Stomach (tissue), 8 donors: ENCODE results near the gene CARD14. TPM values are rescaled to one million over a fixed set of nuclear protein-coding genes. Genes with fewer than 3 reads are reported as not detected.

Experiments used
- polyA plus RNA-seq, 3 donors: library from polyadenylated mRNA; stranded (reverse); fragments of 200-250 nt; gene quantifications; one replicate each; pipeline ENCODE4 v1.2.3, GENCODE V29; 2013
- small RNA-seq, 4 donors: library from RNA; depleted of rRNA; stranded (forward); fragments of <200 nt; gene quantifications; one replicate each; pipeline ENCODE3, GENCODE V24; 2016
- total RNA-seq, 5 donors: library from RNA; depleted of rRNA; stranded (reverse); fragments of >200 nt; gene quantifications; one replicate each; pipeline versions ENCODE4 v1.1.0 to v1.2.3, GENCODE V29; 2014 to 2016
- donor health status: healthy with polysubstance abuse.
- donor health status: Bipolar disorder and iron deficiency.
- donor health status: healthy.

The CARD14 gene
- total and polyA plus RNA-seq, 8 donors: 0.12 to 10.5 (median 3.3) TPM; not detected in 4

Small RNAs within 50 kb of the gene (small RNA-seq; reads per million reads assigned to genes)
- gene AC087741.2: 0 reads per million in 4 donors

Other genes with a start within 250 kb of the CARD14 start
- gene TBC1D16, start 134.2 kb upstream of the CARD14 start, total RNA-seq: 10 to 100 TPM; 12.7 to 22.2 (median 21.0) TPM
- 10 to 100 TPM in 1 of 3 donors, 1 to 10 TPM in 2; 3.0 to 17.1 (median 6.6) TPM for gene TBC1D16, start 134.2 kb upstream of the CARD14 start, polyA plus RNA-seq
- gene CCDC40, start 133.4 kb upstream of the CARD14 start, total RNA-seq: 10 to 100 TPM in 2 of 5 donors, 1 to 10 TPM in 3; 3.5 to 56.2 (median 5.8) TPM
- 1 to 10 TPM in 2 of 3 donors, under 1 TPM in 1; 0.61 to 2.2 (median 1.6) TPM for gene CCDC40, start 133.4 kb upstream of the CARD14 start, polyA plus RNA-seq
- 10 to 100 TPM; 15.2 to 63.4 (median 27.2) TPM for gene GAA, start 68.4 kb upstream of the CARD14 start, total RNA-seq
- 10 to 100 TPM in 2 of 3 donors, 1 to 10 TPM in 1; 9.6 to 22.2 (median 21.4) TPM for gene GAA, start 68.4 kb upstream of the CARD14 start, polyA plus RNA-seq
- gene EIF4A3, start 22.9 kb upstream of the CARD14 start, total RNA-seq: 10 to 100 TPM; 17.5 to 78.2 (median 49.7) TPM
- gene EIF4A3, start 22.9 kb upstream of the CARD14 start, polyA plus RNA-seq: 10 to 100 TPM; 47.3 to 61.0 (median 48.7) TPM
- 100 to 1,000 TPM in 2 of 5 donors, 10 to 100 TPM in 3; 15.8 to 307 (median 54.2) TPM for gene SGSH, start 50.3 kb downstream of the CARD14 start, total RNA-seq
- gene SGSH, start 50.3 kb downstream of the CARD14 start, polyA plus RNA-seq: 10 to 100 TPM; 15.7 to 30.1 (median 25.2) TPM
- 10 to 100 TPM in 3 of 5 donors, 1 to 10 TPM in 2; 2.3 to 93.3 (median 10.1) TPM for gene SLC26A11, start 50.4 kb downstream of the CARD14 start, total RNA-seq
- 1 to 10 TPM; 2.6 to 8.7 (median 3.0) TPM for gene SLC26A11, start 50.4 kb downstream of the CARD14 start, polyA plus RNA-seq
- 100 to 1,000 TPM in 4 of 5 donors, 10 to 100 TPM in 1; 84.8 to 358 (median 208) TPM for gene RNF213, start 90.8 kb downstream of the CARD14 start, total RNA-seq
- gene RNF213, start 90.8 kb downstream of the CARD14 start, polyA plus RNA-seq: 10 to 100 TPM; 12.3 to 29.6 (median 12.4) TPM
- gene ENDOV, start 245.1 kb downstream of the CARD14 start, total RNA-seq: 100 to 1,000 TPM in 1 of 5 donors, 10 to 100 TPM in 2, 1 to 10 TPM in 2; 2.3 to 122 (median 13.0) TPM
- 10 to 100 TPM; 11.4 to 17.4 (median 13.4) TPM for gene ENDOV, start 245.1 kb downstream of the CARD14 start, polyA plus RNA-seq